Activated naive CD4-positive, alpha-beta T cell treated with anti-CD3 and anti-CD28 coated beads for 36 hours (primary cell): ENCODE results near the gene ACSL4. TPM values are rescaled to one million over a fixed set of nuclear protein-coding genes. Genes with fewer than 3 reads are reported as not detected.
A peak's percentile ranks its signal among the peaks of the same experiment; 100 is the strongest.
"Not testable (repeated sequence)": the region's sequence is repeated elsewhere in the genome, so short reads cannot be mapped to it uniquely, and the experiment has no call there.

Experiments
- CTCF ChIA-PET: fragments of 350-600 bp; sonication (Branson Sonifier 250); formaldehyde crosslinking; loops from one replicate; lab custom pipeline; 2021; ENCODE audit warnings: antibody characterized with exemption; lab: Charles Lee
- DNase-seq: peaks from one replicate; pipeline ENCODE4 v3.0.0-alpha.2; 2020
- H3K27ac Mint-ChIP-seq: one replicate; pipeline ENCODE4 v1.8.0; 2021; ENCODE audit warnings: mild to moderate bottlenecking, mixed read lengths
- H3K27me3 Mint-ChIP-seq: one replicate; pipeline ENCODE4 v1.8.0; 2021; ENCODE audit warnings: low read depth, mixed read lengths
- H3K36me3 Mint-ChIP-seq: one replicate; pipeline ENCODE4 v1.8.0; 2021; ENCODE audit warnings: low read depth, mixed read lengths
- H3K4me1 Mint-ChIP-seq: one replicate; pipeline ENCODE4 v1.8.0; 2021; ENCODE audit warnings: low read depth, mixed read lengths
- H3K4me3 Mint-ChIP-seq: one replicate; pipeline ENCODE4 v1.8.0; 2021; ENCODE audit warnings: mild to moderate bottlenecking, moderate library complexity, mixed read lengths
- H3K9me3 Mint-ChIP-seq: one replicate; pipeline ENCODE4 v1.8.0; 2021; ENCODE audit warnings: mixed read lengths
- intact Hi-C: fragments of 100-400 bp; cut with micrococcal nuclease; formaldehyde crosslinking; loops from one replicate; pipeline ENCODE4 v1.15.1; 2023
- total RNA-seq, 2 experiments: library from RNA; stranded (reverse); gene quantifications; one replicate each; pipeline ENCODE4 v1.2.3, GENCODE V29; 2021

The ACSL4 gene
- total RNA-seq, 2 experiments from 2014 or later: 58.5 to 58.8 TPM

DNA sequence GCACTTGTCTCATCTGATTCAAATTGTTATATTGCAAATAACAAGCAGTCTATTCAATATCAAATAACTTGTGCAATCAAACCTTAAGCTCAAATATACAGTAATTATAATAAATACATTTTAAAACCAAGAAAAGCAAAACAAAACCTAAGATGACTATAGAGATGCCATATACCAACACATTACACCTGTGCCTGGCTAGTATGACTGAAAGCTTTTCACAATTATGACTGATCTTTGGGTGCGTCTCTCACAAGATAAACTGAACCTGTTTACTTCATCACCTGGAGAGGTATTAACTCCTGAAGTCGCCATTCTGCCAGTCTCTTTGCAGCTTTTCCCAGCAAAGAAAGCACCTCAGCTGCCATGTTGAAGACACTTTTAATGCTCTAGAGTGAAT is 41.3 kb downstream of the ACSL4 start:
- H3K27ac Mint-ChIP-seq: no peak overlapping the region
- H3K36me3 Mint-ChIP-seq: peaks cover 1% of the 10 kb centered on the region
- intact Hi-C loops: no loop called here
- no peak overlapping the region for H3K4me3 Mint-ChIP-seq
- no peaks in the 10 kb centered on the region for H3K9me3 Mint-ChIP-seq
- DNase-seq: no peak
- CTCF ChIA-PET: interaction anchor here (0.7 kb wide), 1 partner anchor 199 kb away, joined by 4 read pairs; no protein-coding TSS in a partner anchor
- peaks cover 39% of the 10 kb centered on the region for H3K4me1 Mint-ChIP-seq
- H3K27me3 Mint-ChIP-seq: no peaks in the 10 kb centered on the region

DNA sequence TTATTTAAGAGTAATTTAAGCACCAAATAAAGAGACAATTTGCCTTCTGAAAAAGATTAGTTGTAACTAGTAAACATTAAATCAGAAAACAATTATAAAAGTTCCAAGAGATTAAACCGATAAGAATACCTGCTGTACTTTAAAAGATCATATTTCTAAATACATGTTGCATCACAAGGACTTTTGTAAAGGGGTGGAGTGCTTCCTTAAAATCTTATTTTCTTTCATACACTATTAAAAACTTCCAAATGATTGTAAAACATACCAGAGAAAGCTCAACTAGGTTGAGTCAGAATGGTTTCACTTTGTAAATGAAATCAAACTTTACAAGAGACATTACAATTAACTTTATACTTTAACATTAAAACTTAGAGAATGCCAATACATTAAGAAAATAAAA is 41.8 kb downstream of the ACSL4 start:
- DNase-seq: no peak
- intact Hi-C loops: no loop called here
- H3K9me3 Mint-ChIP-seq: no peaks in the 10 kb centered on the region
- H3K27me3 Mint-ChIP-seq: no peaks in the 10 kb centered on the region
- no peak overlapping the region for H3K4me3 Mint-ChIP-seq
- H3K4me1 Mint-ChIP-seq: peaks cover 37% of the 10 kb centered on the region
- CTCF ChIA-PET: interaction anchor here (0.7 kb wide), 1 partner anchor 199 kb away, joined by 4 read pairs; no protein-coding TSS in a partner anchor
- peaks cover 1% of the 10 kb centered on the region for H3K36me3 Mint-ChIP-seq
- no peak overlapping the region for H3K27ac Mint-ChIP-seq

DNA sequence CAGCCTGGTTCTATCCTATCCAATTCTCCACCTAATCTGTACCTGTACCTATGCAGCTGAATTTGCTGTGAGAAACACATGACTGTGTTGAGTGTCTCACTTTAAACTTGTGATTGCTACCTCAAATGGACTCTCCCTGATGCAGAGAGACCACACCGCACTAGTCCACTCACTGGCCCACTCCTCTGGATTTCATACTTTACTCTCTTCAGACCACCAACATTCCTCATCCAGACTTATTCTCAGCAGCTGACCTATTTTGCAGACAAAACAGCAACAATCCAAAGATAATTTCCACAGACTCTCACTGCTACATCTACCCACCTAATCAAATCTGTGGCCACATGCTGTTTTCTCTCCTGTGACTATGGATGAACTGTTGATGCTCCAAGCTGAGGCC is 45.2 kb downstream of the ACSL4 start:
- Mint-ChIP-seq H3K4me1 (peaks cover 39% of the 10 kb centered on the region), H3K36me3 (peaks cover 6% of the 10 kb centered on the region), H3K27me3 (no peaks in the 10 kb centered on the region), H3K27ac (no peak overlapping the region), H3K4me3 (no peak overlapping the region), H3K9me3 (no peaks in the 10 kb centered on the region)
- intact Hi-C loops: loop anchor here (5.0 kb wide), 1 partner anchor 416 kb away; no protein-coding TSS in a partner anchor
- CTCF ChIA-PET: no interaction called here
- DNase-seq: no peak

DNA sequence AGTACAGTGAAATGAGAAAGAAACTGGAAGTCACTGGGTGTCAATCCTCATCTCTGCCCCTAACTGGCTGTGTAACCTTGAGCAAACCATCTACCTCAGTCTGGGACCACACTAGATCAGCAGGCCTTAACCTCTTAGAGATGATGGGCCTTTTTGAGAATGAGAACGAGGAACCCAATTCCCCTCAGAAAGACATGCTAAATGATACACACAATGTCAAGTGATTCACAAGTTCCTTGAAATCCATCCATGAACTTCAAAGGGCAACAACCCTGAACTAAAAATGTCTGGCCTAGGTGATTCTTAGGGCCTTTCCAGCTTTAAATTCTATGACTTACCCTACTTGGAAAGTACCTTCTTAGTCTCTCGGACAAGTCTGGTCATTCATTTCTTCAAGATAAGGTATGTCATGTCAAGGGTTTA is 47.4 kb downstream of the ACSL4 start:
- Mint-ChIP-seq H3K27ac (peak overlapping the region; percentile 89), H3K9me3 (no peaks in the 10 kb centered on the region), H3K27me3 (no peaks in the 10 kb centered on the region), H3K4me3 (no peak overlapping the region), H3K4me1 (peaks cover 33% of the 10 kb centered on the region), H3K36me3 (peaks cover 9% of the 10 kb centered on the region)
- intact Hi-C loops: loop anchor here (1.0 to 5.0 kb wide), 5 partner anchors 24 to 413 kb away; partner anchors contain the start of gene NXT2
- CTCF ChIA-PET: interaction anchor here (0.9 kb wide), 1 partner anchor 171 kb away, joined by 5 read pairs; no protein-coding TSS in a partner anchor
- peak; percentile 55 for DNase-seq

DNA sequence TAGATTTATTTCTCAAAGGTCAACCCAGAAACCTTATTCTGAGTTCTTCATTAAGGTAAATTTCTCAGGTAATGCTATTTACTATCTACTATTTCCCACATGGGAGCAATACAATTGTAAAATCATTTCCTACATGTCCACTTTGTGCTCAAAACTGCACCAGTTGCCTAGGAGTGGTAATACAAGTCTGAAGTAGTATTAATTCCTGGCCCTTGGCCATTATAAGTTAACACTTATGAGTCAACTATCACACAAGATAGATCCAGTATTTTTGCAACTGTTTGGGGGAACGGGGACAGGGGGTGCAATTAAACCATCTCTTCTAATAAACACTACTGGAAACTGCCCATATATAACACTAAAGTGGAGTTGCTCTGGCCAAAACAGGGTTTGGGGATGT is 48.9 kb downstream of the ACSL4 start:
- DNase-seq: no peak
- intact Hi-C loops: no loop called here
- Mint-ChIP-seq H3K27me3 (no peaks in the 10 kb centered on the region), H3K4me3 (no peak overlapping the region), H3K36me3 (peaks cover 10% of the 10 kb centered on the region), H3K9me3 (no peaks in the 10 kb centered on the region), H3K27ac (peak overlapping the region; percentile 86), H3K4me1 (peaks cover 27% of the 10 kb centered on the region)
- CTCF ChIA-PET: no interaction called here

DNA sequence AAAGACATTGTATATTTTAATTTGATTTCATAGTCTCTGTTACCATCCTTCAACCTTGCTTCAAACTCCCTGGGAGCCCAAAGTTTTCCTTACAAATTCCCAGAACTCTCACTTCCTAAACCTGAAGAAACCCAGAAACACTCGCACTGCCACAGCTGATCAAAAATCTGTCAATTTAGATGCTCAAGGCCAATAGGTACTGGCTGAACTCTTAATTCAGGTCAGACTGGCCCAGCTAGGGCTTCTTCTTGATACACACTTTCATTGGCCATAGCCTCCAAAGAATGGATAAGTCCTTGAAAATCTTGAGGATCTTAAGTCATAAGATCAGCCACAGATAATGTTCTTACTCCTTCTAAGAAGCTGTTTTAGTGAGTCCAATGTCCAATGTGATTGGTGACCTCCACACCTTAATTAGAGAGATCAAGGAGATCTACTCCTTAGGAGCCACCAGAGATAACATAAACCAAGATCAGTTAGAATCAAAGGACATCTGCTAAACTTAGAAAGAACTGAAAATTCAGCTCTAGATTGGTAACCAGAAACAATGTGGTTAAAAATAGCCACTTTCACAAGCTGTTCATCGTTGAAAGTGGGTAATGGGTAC is 51.5 kb downstream of the ACSL4 start:
- Mint-ChIP-seq H3K4me1 (peaks cover 19% of the 10 kb centered on the region), H3K27ac (no peak overlapping the region), H3K4me3 (no peak overlapping the region), H3K36me3 (peaks cover 14% of the 10 kb centered on the region), H3K27me3 (no peaks in the 10 kb centered on the region), H3K9me3 (no peaks in the 10 kb centered on the region)
- CTCF ChIA-PET: no interaction called here
- DNase-seq: no peak
- intact Hi-C loops: no loop called here

DNA sequence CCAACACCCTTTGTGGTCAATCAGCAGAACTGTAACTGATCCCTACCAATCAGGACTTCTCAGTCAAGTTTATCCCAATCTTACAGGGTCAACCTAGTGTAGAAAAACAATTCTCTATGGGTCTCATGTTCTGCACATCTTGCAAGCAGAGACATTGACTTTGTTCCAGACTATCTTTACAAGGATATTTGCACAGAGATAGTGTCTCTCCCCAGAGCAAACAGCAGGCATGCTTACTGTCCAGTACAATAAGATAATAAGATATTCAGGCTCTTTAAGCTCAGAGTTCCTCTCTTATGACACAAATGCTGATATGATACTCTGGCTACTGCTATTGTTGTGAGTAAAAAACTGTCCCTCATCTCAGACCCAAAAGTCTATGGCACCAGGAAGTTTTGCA is 53.2 kb downstream of the ACSL4 start:
- H3K9me3 Mint-ChIP-seq: no peaks in the 10 kb centered on the region
- H3K4me3 Mint-ChIP-seq: no peak overlapping the region
- H3K27ac Mint-ChIP-seq: no peak overlapping the region
- no peaks in the 10 kb centered on the region for H3K27me3 Mint-ChIP-seq
- H3K36me3 Mint-ChIP-seq: peaks cover 20% of the 10 kb centered on the region
- no peak for DNase-seq
- intact Hi-C loops: no loop called here
- CTCF ChIA-PET: no interaction called here
- H3K4me1 Mint-ChIP-seq: peaks cover 7% of the 10 kb centered on the region

DNA sequence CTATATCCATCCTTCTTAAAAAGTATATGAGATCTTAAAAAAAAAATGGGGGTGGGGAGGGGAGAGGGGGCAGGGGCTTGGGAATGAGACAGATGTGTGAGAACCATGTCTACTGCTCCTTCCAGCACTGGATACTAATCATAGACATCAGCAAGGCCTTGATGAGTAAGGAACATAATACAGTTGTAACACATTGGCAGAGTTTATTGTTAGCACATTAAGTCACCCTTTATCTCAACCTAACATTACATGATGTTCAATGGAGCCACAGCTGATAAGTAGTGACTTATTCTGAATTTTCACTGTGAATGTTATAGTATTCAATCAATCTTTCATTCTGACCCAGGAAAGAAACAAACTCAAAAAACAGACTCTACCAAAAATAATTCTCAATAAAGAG is 60.8 kb downstream of the ACSL4 start:
- H3K27me3 Mint-ChIP-seq: no peaks in the 10 kb centered on the region
- CTCF ChIA-PET: no interaction called here
- H3K27ac Mint-ChIP-seq: no peak overlapping the region
- peaks cover 25% of the 10 kb centered on the region for H3K36me3 Mint-ChIP-seq
- no peaks in the 10 kb centered on the region for H3K9me3 Mint-ChIP-seq
- no peaks in the 10 kb centered on the region for H3K4me1 Mint-ChIP-seq
- no peak overlapping the region for H3K4me3 Mint-ChIP-seq
- intact Hi-C loops: no loop called here
- no peak for DNase-seq

DNA sequence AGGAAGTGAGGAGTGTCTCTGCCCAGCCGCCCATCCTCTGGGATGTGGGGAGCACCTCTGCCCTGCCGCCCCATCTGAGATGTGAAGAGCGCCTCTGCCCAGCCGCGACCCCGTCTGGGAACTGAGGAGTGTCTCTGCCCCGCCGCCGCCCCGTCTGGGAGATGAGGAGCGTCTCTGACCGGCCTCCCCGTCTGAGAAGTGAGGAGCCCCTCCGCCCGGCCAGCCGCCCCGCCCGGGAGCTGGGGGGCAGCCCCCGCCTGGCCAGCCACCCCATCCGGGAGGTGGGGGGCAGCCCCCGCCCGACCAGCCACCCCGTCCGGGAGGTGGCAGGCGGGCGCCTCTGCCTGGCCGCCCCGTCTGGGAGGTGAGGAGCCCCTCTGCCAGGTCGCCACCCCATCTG is 61.9 kb downstream of the ACSL4 start:
- H3K27ac Mint-ChIP-seq, H3K4me3 Mint-ChIP-seq, DNase-seq, H3K4me1 Mint-ChIP-seq, intact Hi-C loops, H3K9me3 Mint-ChIP-seq, H3K27me3 Mint-ChIP-seq, CTCF ChIA-PET: not testable (repeated sequence)
- peaks cover 28% of the 10 kb centered on the region for H3K36me3 Mint-ChIP-seq

DNA sequence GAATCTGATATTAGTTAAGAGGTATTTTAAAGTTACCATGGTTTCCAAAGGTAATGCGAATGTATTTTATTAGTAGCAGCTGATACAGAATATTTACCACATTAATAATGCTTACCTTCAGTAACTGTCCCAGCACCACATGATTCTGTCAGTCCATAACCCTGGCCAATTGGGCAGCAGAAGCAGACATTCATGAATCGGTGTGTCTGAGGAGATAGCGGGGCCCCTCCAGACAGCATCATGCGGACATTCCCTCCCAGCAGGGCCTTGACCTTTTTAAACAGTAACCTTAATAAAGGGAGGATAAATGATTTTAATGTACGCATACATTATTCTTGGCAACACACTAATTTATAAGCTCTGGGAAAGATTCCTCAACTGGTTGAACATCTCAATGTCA is 65.1 kb downstream of the ACSL4 start:
- Mint-ChIP-seq H3K27ac (no peak overlapping the region), H3K27me3 (no peaks in the 10 kb centered on the region), H3K9me3 (no peaks in the 10 kb centered on the region), H3K4me1 (no peaks in the 10 kb centered on the region), H3K4me3 (no peak overlapping the region), H3K36me3 (peaks cover 35% of the 10 kb centered on the region)
- intact Hi-C loops: no loop called here
- CTCF ChIA-PET: no interaction called here
- no peak for DNase-seq

DNA sequence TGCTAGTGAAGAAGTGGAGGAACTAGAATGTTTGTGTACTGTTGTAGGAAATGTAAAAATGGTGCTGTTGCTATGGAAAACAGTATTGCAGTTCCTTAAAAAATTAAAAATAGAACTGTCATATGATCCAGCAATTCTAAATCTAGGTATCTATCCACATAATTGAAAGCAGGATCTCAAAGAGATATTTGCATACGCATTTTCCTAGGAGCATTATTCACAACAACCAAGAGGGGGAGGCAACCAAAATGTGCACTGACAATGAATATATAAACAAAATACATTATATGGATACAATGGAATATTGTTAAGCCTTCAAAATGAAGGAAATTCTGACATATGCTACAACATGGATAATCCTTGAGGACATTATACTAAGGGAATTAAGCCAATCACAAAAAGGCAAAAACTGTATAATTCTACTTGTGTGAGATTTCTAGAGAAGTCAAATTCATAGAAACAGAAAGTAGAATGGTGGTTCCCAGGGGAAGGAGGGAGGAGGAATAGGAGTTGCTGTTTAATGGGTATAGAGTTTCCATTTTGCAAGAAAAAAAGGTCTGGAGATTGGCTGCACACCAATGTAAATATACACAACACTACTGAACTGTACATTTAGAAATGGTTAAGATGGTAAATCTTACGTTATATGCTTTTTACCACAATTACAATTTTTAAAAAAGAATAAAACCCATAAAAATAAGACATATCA is 72.5 kb downstream of the ACSL4 start:
- no peaks in the 10 kb centered on the region for H3K4me1 Mint-ChIP-seq
- intact Hi-C loops: no loop called here
- DNase-seq: no peak
- H3K36me3 Mint-ChIP-seq: peaks cover 62% of the 10 kb centered on the region
- no peak overlapping the region for H3K27ac Mint-ChIP-seq
- H3K9me3 Mint-ChIP-seq: no peaks in the 10 kb centered on the region
- no peaks in the 10 kb centered on the region for H3K27me3 Mint-ChIP-seq
- H3K4me3 Mint-ChIP-seq: no peak overlapping the region
- CTCF ChIA-PET: no interaction called here

DNA sequence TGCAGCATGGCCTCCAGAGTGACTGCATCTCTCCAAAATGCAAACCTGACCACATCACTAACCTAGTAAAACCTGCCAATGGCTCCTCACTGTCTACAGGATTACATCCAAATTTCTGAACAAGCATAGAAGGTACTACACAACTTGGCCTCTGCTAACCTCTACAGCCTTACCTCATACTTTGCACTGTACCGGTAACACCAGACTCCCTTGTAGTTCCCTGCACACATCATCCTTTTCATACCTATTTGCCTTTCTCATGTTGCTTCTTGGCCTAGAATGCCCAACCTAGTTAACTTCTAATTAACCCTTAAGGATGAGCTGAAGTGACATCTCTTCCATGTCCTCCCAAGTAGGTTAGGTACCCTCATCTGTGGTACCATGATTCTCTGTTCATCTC is 74.7 kb downstream of the ACSL4 start:
- intact Hi-C loops: no loop called here
- H3K27ac Mint-ChIP-seq: no peak overlapping the region

DNA sequence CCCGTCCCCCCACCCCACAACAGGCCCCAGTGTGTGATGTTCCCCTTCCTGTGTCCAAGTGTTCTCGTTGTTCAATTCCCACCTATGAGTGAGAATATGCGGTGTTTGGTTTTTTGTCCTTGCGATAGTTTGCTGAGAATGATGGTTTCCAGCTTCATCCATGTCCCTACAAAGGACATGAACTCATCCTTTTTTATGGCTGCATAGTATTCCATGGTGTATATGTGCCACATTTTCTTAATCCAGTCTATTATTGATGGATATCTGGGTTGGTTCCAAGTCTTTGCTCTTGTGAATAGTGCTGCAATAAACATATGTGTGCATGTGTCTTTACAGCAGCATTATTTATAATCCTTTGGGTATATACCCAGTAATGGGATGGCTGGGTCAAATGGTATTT is 75.7 kb downstream of the ACSL4 start:
- H3K27me3 Mint-ChIP-seq, intact Hi-C loops, H3K4me1 Mint-ChIP-seq, H3K9me3 Mint-ChIP-seq, DNase-seq, H3K4me3 Mint-ChIP-seq, H3K27ac Mint-ChIP-seq, CTCF ChIA-PET: not testable (repeated sequence)
- peaks cover 52% of the 10 kb centered on the region for H3K36me3 Mint-ChIP-seq

More for the DNA sequence above, 74.7 kb downstream of the ACSL4 start:
- Mint-ChIP-seq H3K4me3 (no peak overlapping the region), H3K9me3 (no peaks in the 10 kb centered on the region), H3K27me3 (no peaks in the 10 kb centered on the region), H3K36me3 (peaks cover 59% of the 10 kb centered on the region), H3K4me1 (no peaks in the 10 kb centered on the region)
- no peak for DNase-seq
- CTCF ChIA-PET: no interaction called here
